Ishikawa (cell line): ENCODE results near the gene TCTN3.

Experiments used
- CEBPB ChIP-seq: IDR thresholded peaks from 2 replicates; pipeline ENCODE4 v1.6.1; 2012
- CREB1 ChIP-seq: IDR thresholded peaks from 2 replicates; pipeline ENCODE4 v1.6.1; 2012; ENCODE audit warnings: low read depth
- EGR1 ChIP-seq: IDR thresholded peaks from 2 replicates; pipeline ENCODE4 v1.6.1; 2012
- EP300 ChIP-seq: IDR thresholded peaks from 2 replicates; pipeline ENCODE4 v1.6.1; 2012; ENCODE audit warnings: borderline replicate concordance
- FOXM1 ChIP-seq: IDR thresholded peaks from 2 replicates; pipeline ENCODE4 v1.6.1; 2012; ENCODE audit warnings: low read depth, borderline replicate concordance
- NFIC ChIP-seq: IDR thresholded peaks from 2 replicates; pipeline ENCODE4 v1.6.1; 2012
- RAD21 ChIP-seq: IDR thresholded peaks from 2 replicates; pipeline ENCODE4 v1.6.1; 2012; ENCODE audit warnings: low read depth
- TAF1 ChIP-seq: IDR thresholded peaks from 2 replicates; pipeline ENCODE4 v1.6.1; 2012; ENCODE audit warnings: low read depth, mild to moderate bottlenecking
- TCF12 ChIP-seq: IDR thresholded peaks from 2 replicates; pipeline ENCODE4 v1.6.1; 2012; ENCODE audit warnings: low read depth
- TEAD4 ChIP-seq: IDR thresholded peaks from 2 replicates; pipeline ENCODE4 v1.6.1; 2012
- YY1 ChIP-seq: IDR thresholded peaks from 2 replicates; pipeline ENCODE4 v1.6.1; 2012; ENCODE audit warnings: low read depth
- ZBTB7A ChIP-seq: IDR thresholded peaks from 2 replicates; pipeline ENCODE4 v1.6.1; 2012; ENCODE audit warnings: low read depth
- TF ChIP-seq, protein P1 (sequence below): IDR thresholded peaks from 2 replicates; pipeline ENCODE4 v1.6.1; 2012
- TF ChIP-seq, protein P2 (sequence below): IDR thresholded peaks from 2 replicates; pipeline ENCODE4 v1.6.1; 2012; ENCODE audit warnings: low read depth, mild to moderate bottlenecking
- TF ChIP-seq, protein P3 (sequence below): IDR thresholded peaks from 2 replicates; pipeline ENCODE4 v1.6.1; 2012

The TCTN3 gene

DNA sequence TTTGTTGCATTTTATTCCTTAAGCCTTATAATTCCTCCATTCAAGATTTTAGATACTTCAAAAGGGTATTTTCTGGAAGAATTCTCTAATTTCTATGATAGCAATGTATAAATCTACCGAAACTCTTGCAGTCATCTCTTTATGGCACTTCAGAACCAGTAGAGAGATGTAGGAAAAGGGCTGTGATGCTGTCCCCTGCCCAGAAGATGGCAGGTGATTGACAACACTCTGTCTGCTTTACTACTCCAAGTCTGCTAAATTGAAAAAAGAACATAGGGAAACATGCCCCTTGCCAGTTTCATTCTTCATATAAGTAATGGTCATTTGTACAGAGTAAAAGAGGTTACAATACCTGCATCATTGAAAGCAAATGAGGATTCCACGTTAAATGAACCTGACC lies 5.1 kb downstream of the TCTN3 start:
- no peak for TF ChIP-seq TAF1
- no peak for TF ChIP-seq TEAD4
- TF ChIP-seq YY1 = no peak
- TF ChIP-seq FOXM1 = no peak
- TF ChIP-seq ZBTB7A = no peak
- no peak for TF ChIP-seq EGR1
- TF ChIP-seq CEBPB = no peak
- TF ChIP-seq CREB1 = no peak
- TF ChIP-seq, protein P1, sequence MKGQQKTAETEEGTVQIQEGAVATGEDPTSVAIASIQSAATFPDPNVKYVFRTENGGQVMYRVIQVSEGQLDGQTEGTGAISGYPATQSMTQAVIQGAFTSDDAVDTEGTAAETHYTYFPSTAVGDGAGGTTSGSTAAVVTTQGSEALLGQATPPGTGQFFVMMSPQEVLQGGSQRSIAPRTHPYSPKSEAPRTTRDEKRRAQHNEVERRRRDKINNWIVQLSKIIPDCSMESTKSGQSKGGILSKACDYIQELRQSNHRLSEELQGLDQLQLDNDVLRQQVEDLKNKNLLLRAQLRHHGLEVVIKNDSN = no peak
- no peak for TF ChIP-seq NFIC
- TF ChIP-seq RAD21 = no peak
- TF ChIP-seq, protein P2, sequence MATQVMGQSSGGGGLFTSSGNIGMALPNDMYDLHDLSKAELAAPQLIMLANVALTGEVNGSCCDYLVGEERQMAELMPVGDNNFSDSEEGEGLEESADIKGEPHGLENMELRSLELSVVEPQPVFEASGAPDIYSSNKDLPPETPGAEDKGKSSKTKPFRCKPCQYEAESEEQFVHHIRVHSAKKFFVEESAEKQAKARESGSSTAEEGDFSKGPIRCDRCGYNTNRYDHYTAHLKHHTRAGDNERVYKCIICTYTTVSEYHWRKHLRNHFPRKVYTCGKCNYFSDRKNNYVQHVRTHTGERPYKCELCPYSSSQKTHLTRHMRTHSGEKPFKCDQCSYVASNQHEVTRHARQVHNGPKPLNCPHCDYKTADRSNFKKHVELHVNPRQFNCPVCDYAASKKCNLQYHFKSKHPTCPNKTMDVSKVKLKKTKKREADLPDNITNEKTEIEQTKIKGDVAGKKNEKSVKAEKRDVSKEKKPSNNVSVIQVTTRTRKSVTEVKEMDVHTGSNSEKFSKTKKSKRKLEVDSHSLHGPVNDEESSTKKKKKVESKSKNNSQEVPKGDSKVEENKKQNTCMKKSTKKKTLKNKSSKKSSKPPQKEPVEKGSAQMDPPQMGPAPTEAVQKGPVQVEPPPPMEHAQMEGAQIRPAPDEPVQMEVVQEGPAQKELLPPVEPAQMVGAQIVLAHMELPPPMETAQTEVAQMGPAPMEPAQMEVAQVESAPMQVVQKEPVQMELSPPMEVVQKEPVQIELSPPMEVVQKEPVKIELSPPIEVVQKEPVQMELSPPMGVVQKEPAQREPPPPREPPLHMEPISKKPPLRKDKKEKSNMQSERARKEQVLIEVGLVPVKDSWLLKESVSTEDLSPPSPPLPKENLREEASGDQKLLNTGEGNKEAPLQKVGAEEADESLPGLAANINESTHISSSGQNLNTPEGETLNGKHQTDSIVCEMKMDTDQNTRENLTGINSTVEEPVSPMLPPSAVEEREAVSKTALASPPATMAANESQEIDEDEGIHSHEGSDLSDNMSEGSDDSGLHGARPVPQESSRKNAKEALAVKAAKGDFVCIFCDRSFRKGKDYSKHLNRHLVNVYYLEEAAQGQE = no peak

DNA sequence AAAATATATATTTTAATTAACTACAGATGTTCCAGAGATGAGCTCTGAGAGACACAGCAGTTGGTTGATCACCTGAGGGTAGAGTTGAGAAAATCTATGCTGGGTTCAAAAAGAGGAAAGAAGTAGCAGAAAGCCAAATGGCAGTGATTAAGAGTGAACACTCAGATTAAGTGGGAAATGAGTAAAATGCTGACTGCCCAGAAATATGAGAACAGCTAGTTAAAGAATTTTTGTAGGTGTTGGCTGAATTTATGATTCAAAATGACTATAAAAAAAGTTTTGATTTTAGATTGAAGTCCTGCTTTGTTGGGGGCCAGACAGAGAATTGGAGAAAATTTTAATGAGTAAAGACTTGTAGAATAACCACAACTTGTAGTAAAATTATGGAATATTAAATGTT lies 9.8 kb downstream of the TCTN3 start:
- TF ChIP-seq, protein P3, sequence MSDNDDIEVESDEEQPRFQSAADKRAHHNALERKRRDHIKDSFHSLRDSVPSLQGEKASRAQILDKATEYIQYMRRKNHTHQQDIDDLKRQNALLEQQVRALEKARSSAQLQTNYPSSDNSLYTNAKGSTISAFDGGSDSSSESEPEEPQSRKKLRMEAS = no peak
- TF ChIP-seq ZBTB7A (no peak), FOXM1 (no peak), CREB1 (no peak), TEAD4 (no peak), EGR1 (no peak), EP300 (no peak), YY1 (no peak), RAD21 (no peak), NFIC (no peak), TAF1 (no peak), TCF12 (no peak), CEBPB (no peak)
- TF ChIP-seq, protein P2 = no peak
- TF ChIP-seq, protein P1 = no peak

DNA sequence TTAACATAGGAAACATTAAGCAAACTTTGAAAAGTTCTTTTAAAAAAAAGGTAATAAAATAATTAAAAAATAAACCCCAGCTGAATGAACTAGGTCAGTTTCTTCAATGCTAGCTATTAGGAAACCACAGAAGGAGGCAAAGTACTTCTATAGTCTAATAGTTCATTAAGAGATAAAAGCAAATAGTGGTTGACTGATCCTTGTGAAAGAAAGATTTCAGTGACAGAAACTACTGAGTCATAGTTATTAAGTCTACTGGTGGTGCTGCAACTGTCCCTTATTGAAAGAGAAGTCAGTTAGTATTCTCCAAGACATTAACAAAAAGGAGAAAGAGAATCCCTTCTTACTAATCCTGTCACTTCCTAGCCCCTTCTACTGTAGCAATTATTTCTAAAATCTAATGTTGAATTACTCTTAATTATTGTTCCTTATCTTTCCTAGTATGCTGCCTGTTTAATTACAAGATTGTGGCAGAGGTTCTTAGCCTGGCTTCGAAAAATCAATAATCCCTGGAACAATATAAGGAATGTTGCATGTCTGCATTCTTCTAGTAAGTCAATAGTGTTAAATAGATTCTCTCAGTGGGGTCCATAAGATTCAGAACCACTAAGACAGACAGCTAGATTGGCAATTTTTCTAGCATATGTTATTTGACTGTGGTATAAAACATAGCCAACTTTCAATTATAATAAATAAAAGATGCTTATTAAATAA lies 18.2 kb downstream of the TCTN3 start:
- TF ChIP-seq ZBTB7A = no peak
- peak; percentile 78 for TF ChIP-seq EP300
- TF ChIP-seq CREB1 = no peak
- peak; percentile 72; the same call in 1 of the 2 replicates for TF ChIP-seq TCF12
- TF ChIP-seq, protein P3 = no peak
- TF ChIP-seq RAD21 = no peak
- peak; percentile 64 for TF ChIP-seq FOXM1
- TF ChIP-seq, protein P1 = no peak
- TF ChIP-seq TAF1 = no peak
- peak; percentile 62 for TF ChIP-seq NFIC
- peak; percentile 97 for TF ChIP-seq TEAD4
- TF ChIP-seq YY1 = no peak
- no peak for TF ChIP-seq CEBPB
- no peak for TF ChIP-seq EGR1
- TF ChIP-seq, protein P2 = 0 out of 2 replicates have a peak, but pooled peaks have one; percentile 27

DNA sequence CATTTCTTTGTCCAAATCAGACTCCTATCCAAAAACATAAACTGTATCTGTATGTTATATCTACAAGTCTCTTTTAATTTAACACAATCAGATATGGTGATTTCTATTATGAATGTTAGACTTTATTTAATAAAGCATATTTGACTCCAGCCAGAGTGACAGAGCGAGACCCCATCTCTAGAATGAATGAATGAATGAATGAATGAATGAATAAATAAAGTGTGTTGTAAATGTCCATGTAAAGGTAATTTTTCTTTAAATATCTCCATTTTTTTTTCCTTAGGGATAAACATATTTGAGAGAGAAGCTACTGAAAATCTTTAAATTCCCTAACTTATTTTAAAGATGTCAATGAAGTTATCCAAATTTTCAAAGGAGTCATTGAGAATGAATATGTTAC lies 19.1 kb downstream of the TCTN3 start:
- no peak for TF ChIP-seq CEBPB
